Chondrocyte (in vitro differentiated cells): ENCODE data around the gene KCNJ15. TPM values are rescaled to one million over a fixed set of nuclear protein-coding genes. Genes with fewer than 3 reads are reported as not detected.
"Not testable (repeated sequence)": the region's sequence is repeated elsewhere in the genome, so short reads cannot be mapped to it uniquely, and the experiment has no call there.

ENCODE experiments used
- DNase-seq: peaks from one replicate; pipeline ENCODE4 v3.0.0; 2021; ENCODE audit warnings: mixed read lengths, low spot score
- H3K27ac Mint-ChIP-seq: one replicate; pipeline ENCODE4 v1.8.0; 2021; ENCODE audit warnings: mild to moderate bottlenecking, moderate library complexity, mixed read lengths; ENCODE audit not compliant: unreplicated experiment
- H3K27me3 Mint-ChIP-seq: 2 replicates; pipeline ENCODE4 v1.8.0; 2021; ENCODE audit warnings: low read depth, mixed read lengths
- H3K36me3 Mint-ChIP-seq: 2 replicates; pipeline ENCODE4 v1.8.0; 2021; ENCODE audit warnings: low read depth, mixed read lengths
- H3K4me1 Mint-ChIP-seq: 2 replicates; pipeline ENCODE4 v1.8.0; 2021; ENCODE audit warnings: low read depth, mild to moderate bottlenecking, mixed read lengths
- H3K4me3 Mint-ChIP-seq: one replicate; pipeline ENCODE4 v1.8.0; 2021; ENCODE audit warnings: mild to moderate bottlenecking, moderate library complexity, mixed read lengths; ENCODE audit not compliant: unreplicated experiment
- H3K9me3 Mint-ChIP-seq: 2 replicates; pipeline ENCODE4 v1.8.0; 2021; ENCODE audit warnings: low read depth, mixed read lengths
- total RNA-seq: library from RNA; stranded (reverse); gene quantifications from 3 replicates; pipeline ENCODE4 v1.2.1, GENCODE V29; 2021
- TF ChIP-seq, protein P1 (sequence below): fragments of 200-600 bp; sonication (generic); IDR thresholded peaks from 2 replicates; pipeline ENCODE4 v1.5.0; 2021; ENCODE audit warnings: antibody characterized with exemption, mild to moderate bottlenecking, moderate library complexity

KCNJ15 gene
- total RNA-seq, 1 donor from 2014 or later, result 0.80 TPM

DNA sequence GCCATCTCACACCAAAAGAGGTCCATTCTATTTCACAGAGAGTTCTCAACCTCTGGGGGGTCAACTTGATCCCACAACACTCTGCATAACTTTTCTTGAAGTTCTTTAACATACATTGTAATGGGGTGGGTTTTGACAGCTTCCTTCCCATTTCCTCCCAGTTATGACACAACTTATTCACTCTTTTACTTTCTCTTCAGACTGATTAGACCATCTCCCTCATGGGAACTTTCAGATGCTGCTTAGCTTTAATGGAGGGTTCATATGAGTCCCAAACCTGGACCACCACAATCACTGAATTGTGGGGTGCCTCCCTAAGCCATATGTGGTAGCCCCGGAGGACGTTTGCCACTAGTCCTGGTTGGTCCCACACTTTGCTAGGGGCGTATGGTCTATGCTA is 28.3 kb upstream of the KCNJ15 start:
- Mint-ChIP-seq H3K4me1 (no peaks in the 10 kb centered on the region), H3K27ac (no peak overlapping the region), H3K27me3 (no peaks in the 10 kb centered on the region), H3K9me3 (peaks cover 55% of the 10 kb centered on the region), H3K36me3 (peaks cover 20% of the 10 kb centered on the region), H3K4me3 (no peak overlapping the region)
- TF ChIP-seq, protein P1, sequence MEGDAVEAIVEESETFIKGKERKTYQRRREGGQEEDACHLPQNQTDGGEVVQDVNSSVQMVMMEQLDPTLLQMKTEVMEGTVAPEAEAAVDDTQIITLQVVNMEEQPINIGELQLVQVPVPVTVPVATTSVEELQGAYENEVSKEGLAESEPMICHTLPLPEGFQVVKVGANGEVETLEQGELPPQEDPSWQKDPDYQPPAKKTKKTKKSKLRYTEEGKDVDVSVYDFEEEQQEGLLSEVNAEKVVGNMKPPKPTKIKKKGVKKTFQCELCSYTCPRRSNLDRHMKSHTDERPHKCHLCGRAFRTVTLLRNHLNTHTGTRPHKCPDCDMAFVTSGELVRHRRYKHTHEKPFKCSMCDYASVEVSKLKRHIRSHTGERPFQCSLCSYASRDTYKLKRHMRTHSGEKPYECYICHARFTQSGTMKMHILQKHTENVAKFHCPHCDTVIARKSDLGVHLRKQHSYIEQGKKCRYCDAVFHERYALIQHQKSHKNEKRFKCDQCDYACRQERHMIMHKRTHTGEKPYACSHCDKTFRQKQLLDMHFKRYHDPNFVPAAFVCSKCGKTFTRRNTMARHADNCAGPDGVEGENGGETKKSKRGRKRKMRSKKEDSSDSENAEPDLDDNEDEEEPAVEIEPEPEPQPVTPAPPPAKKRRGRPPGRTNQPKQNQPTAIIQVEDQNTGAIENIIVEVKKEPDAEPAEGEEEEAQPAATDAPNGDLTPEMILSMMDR, result no peak
- no peak for DNase-seq

GRCh38 chr21:38229260-38229877 is 27.4 kb upstream of the KCNJ15 start:
- H3K9me3 Mint-ChIP-seq, result peaks cover 47% of the 10 kb centered on the region
- H3K4me3 Mint-ChIP-seq, result no peak overlapping the region
- no peak overlapping the region for H3K27ac Mint-ChIP-seq
- H3K27me3 Mint-ChIP-seq, result no peaks in the 10 kb centered on the region
- H3K4me1 Mint-ChIP-seq, result peaks cover 5% of the 10 kb centered on the region
- H3K36me3 Mint-ChIP-seq, result peaks cover 16% of the 10 kb centered on the region
- no peak for DNase-seq
- TF ChIP-seq, protein P1, result no peak

DNA sequence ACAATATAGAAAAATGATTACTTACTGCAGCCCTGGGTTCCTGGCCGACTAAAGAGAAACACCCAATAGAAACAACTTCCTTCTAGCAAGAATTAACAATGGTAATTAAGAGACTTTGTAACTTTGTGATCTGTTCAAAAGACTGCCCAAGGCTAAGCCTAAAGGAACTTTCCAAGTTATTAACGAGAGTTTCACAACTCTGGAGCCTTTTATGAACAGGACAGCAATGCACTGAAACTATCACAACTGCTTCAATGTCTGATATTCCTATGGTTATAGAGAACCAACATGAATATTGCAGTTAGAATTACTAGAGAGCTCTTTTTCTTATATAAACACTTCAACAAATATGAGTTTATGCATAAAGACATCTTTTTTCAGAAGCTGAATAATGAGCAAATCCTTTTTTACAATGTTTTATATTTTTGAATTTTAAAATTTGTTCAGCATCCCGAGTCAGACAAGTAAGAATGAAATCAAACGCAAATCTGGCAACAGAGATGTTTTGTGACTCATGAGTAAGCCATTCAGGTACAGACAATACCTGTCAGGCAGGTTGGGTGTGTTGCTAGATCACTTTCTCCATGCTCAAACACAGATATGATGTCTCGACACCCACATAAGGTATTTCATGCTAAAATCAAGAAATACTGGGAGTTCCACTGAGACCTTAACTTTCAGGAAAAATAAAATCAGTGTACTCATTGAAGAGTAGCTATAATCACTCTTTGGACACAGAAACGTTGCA is 22.2 kb upstream of the KCNJ15 start:
- Mint-ChIP-seq H3K27me3 (no peaks in the 10 kb centered on the region), H3K36me3 (peaks cover 14% of the 10 kb centered on the region), H3K9me3 (peaks cover 17% of the 10 kb centered on the region), H3K4me1 (peaks cover 37% of the 10 kb centered on the region), H3K27ac (no peak overlapping the region), H3K4me3 (no peak overlapping the region)
- DNase-seq, result no peak
- TF ChIP-seq, protein P1, result no peak

GRCh38 chr21:38235251-38235650 is 21.5 kb upstream of the KCNJ15 start:
- H3K27ac Mint-ChIP-seq, DNase-seq, H3K27me3 Mint-ChIP-seq, H3K4me3 Mint-ChIP-seq: not testable (repeated sequence)
- Mint-ChIP-seq H3K4me1 (peaks cover 43% of the 10 kb centered on the region), H3K36me3 (peaks cover 12% of the 10 kb centered on the region), H3K9me3 (peaks cover 15% of the 10 kb centered on the region)

- TF ChIP-seq, protein P1, result peak; percentile 56
- H3K36me3 Mint-ChIP-seq, result peaks cover 7% of the 10 kb centered on the region
- H3K27ac Mint-ChIP-seq, result no peak overlapping the region
- H3K4me3 Mint-ChIP-seq, result no peak overlapping the region
- peaks cover 53% of the 10 kb centered on the region for H3K4me1 Mint-ChIP-seq
- no peak for DNase-seq
- no peaks in the 10 kb centered on the region for H3K27me3 Mint-ChIP-seq
- peaks cover 9% of the 10 kb centered on the region for H3K9me3 Mint-ChIP-seq
Observed at GRCh38 chr21:38236232-38236631, 20.6 kb upstream of the KCNJ15 start.
